H9 (cell line): ENCODE results near the gene ZMYND8. TPM values are rescaled to one million over a fixed set of nuclear protein-coding genes. Genes with fewer than 3 reads are reported as not detected.

Experiments
- DNase-seq: peaks from one replicate; pipeline ENCODE4 v3.0.0-alpha.2; 2017
- H2AFZ ChIP-seq: one replicate; pipeline ENCODE4 v1.6.1; 2013; ENCODE audit warnings: mild to moderate bottlenecking, low read length, control low read depth, moderate library complexity
- H2AK5ac ChIP-seq: 2 replicates; pipeline ENCODE4 v1.6.1; 2013; ENCODE audit warnings: low read length, control low read depth, mixed read lengths; ENCODE audit not compliant: insufficient read length
- H2BK120ac ChIP-seq: one replicate; pipeline ENCODE4 v1.6.1; 2013; ENCODE audit warnings: low read depth, mild to moderate bottlenecking, low read length, control low read depth, inconsistent platforms; ENCODE audit not compliant: poor library complexity, severe bottlenecking
- H2BK12ac ChIP-seq: 2 replicates; pipeline ENCODE4 v1.6.1; 2013; ENCODE audit warnings: low read length, control low read depth, mixed read lengths, low read depth; ENCODE audit not compliant: insufficient read length
- H2BK15ac ChIP-seq: 2 replicates; pipeline ENCODE4 v1.6.1; 2013; ENCODE audit warnings: low read depth, low read length, control low read depth
- H2BK20ac ChIP-seq: one replicate; pipeline ENCODE4 v1.6.1; 2013; ENCODE audit warnings: low read depth, mild to moderate bottlenecking, low read length, control low read depth, inconsistent platforms; ENCODE audit not compliant: poor library complexity, severe bottlenecking
- H2BK5ac ChIP-seq: 2 replicates; pipeline ENCODE4 v1.6.1; 2013; ENCODE audit warnings: low read length, control low read depth, mixed read lengths; ENCODE audit not compliant: insufficient read length
- H3K14ac ChIP-seq: 2 replicates; pipeline ENCODE4 v1.6.1; 2013; ENCODE audit warnings: low read length, control low read depth; ENCODE audit not compliant: insufficient read depth
- H3K18ac ChIP-seq: 2 replicates; pipeline ENCODE4 v1.6.1; 2013; ENCODE audit warnings: low read depth, mild to moderate bottlenecking, mixed read lengths, low read length, control low read depth; ENCODE audit not compliant: insufficient read length
- H3K23ac ChIP-seq: 2 replicates; pipeline ENCODE4 v1.6.1; 2013; ENCODE audit warnings: low read length, control low read depth, mixed read lengths, low read depth; ENCODE audit not compliant: insufficient read length
- H3K23me2 ChIP-seq: 2 replicates; pipeline ENCODE4 v1.6.1; 2013; ENCODE audit warnings: low read depth, mild to moderate bottlenecking, mixed read lengths, low read length, control low read depth; ENCODE audit not compliant: insufficient read length, poor library complexity, severe bottlenecking
- H3K27ac ChIP-seq: 2 replicates; pipeline ENCODE4 v1.5.1; 2013; ENCODE audit warnings: low read length, control low read depth, mixed read lengths, low read depth; ENCODE audit not compliant: insufficient read length
- H3K27me3 ChIP-seq: 2 replicates; pipeline ENCODE4 v1.6.1; 2013; ENCODE audit warnings: low read length, control low read depth, inconsistent platforms; ENCODE audit not compliant: insufficient read depth
- H3K4ac ChIP-seq: 2 replicates; pipeline ENCODE4 v1.6.1; 2013; ENCODE audit warnings: low read depth, mild to moderate bottlenecking, control low read depth, inconsistent platforms, low read length, moderate library complexity
- H3K4me1 ChIP-seq: 2 replicates; pipeline ENCODE4 v1.6.1; 2013; ENCODE audit warnings: low read length, control low read depth, inconsistent platforms; ENCODE audit not compliant: insufficient read depth
- H3K4me2 ChIP-seq: 2 replicates; pipeline ENCODE4 v1.6.1; 2013; ENCODE audit warnings: low read length, control low read depth, mixed read lengths; ENCODE audit not compliant: insufficient read length, insufficient read depth
- H3K56ac ChIP-seq: 2 replicates; pipeline ENCODE4 v1.6.1; 2013; ENCODE audit warnings: low read depth, mild to moderate bottlenecking, mixed read lengths, low read length, control low read depth; ENCODE audit not compliant: insufficient read length
- H3K79me1 ChIP-seq: 2 replicates; pipeline ENCODE4 v1.6.1; 2013; ENCODE audit warnings: low read depth, mild to moderate bottlenecking, moderate library complexity, low read length, control low read depth, inconsistent platforms; ENCODE audit not compliant: insufficient read depth, poor library complexity, severe bottlenecking
- H3K79me2 ChIP-seq: 2 replicates; pipeline ENCODE4 v1.6.1; 2013; ENCODE audit warnings: low read length, control low read depth, inconsistent platforms; ENCODE audit not compliant: insufficient read depth
- H3K9ac ChIP-seq: 2 replicates; pipeline ENCODE4 v1.6.1; 2013; ENCODE audit warnings: low read length, control low read depth, mixed read lengths; ENCODE audit not compliant: insufficient read length; ENCODE audit errors: extremely low read depth
- H3K9me3 ChIP-seq: one replicate; pipeline ENCODE4 v1.6.1; 2013; ENCODE audit warnings: low read depth, low read length, inconsistent platforms; ENCODE audit not compliant: control insufficient read depth
- H3T11ph ChIP-seq: one replicate; pipeline ENCODE4 v1.6.1; 2013; ENCODE audit warnings: mild to moderate bottlenecking, low read length, control low read depth, inconsistent platforms
- H4K20me1 ChIP-seq: one replicate; pipeline ENCODE4 v1.6.1; 2013; ENCODE audit not compliant: control insufficient read depth, insufficient read length, insufficient read depth
- H4K5ac ChIP-seq: 2 replicates; pipeline ENCODE4 v1.6.1; 2013; ENCODE audit warnings: low read depth, mild to moderate bottlenecking, mixed read lengths, low read length, control low read depth; ENCODE audit not compliant: insufficient read length
- H4K8ac ChIP-seq: replicated peaks from 2 replicates; pipeline ENCODE4 v1.6.1; 2013; ENCODE audit warnings: low read length, control low read depth, mixed read lengths, low read depth; ENCODE audit not compliant: insufficient read length
- H4K91ac ChIP-seq: 2 replicates; pipeline ENCODE4 v1.6.1; 2013; ENCODE audit warnings: low read depth, mild to moderate bottlenecking, moderate library complexity, mixed read lengths, low read length, control low read depth; ENCODE audit not compliant: insufficient read length
- H3K27ac Mint-ChIP-seq, 3 experiments: 2 replicates in 2 of 3; 3 replicates in 1 of 3; pipeline ENCODE4 v1.8.0; 2020 to 2021; ENCODE audit warnings: mixed read lengths in 3 of 3, mild to moderate bottlenecking in 1 of 3, moderate library complexity in 1 of 3
- H3K27me3 Mint-ChIP-seq: 2 replicates; pipeline ENCODE4 v1.8.0; 2021; ENCODE audit warnings: low read depth, mild to moderate bottlenecking, moderate library complexity, mixed read lengths
- H3K36me3 Mint-ChIP-seq, 3 experiments: 2 replicates in 2 of 3; 3 replicates in 1 of 3; pipeline ENCODE4 v1.8.0; 2020 to 2021; ENCODE audit warnings: low read depth in 3 of 3, mixed read lengths in 3 of 3; ENCODE audit not compliant: insufficient read depth in 1 of 3
- H3K4me1 Mint-ChIP-seq, 2 experiments: 2 replicates each; pipeline ENCODE4 v1.8.0; 2020; ENCODE audit warnings: mixed read lengths in 2 of 2
- H3K4me3 Mint-ChIP-seq, 2 experiments: 2 replicates in 1 of 2; 3 replicates in 1 of 2; pipeline ENCODE4 v1.8.0; 2020 to 2021; ENCODE audit warnings: mild to moderate bottlenecking in 2 of 2, mixed read lengths in 2 of 2, moderate library complexity in 1 of 2
- H3K9me3 Mint-ChIP-seq, 2 experiments: 2 replicates in 1 of 2; 3 replicates in 1 of 2; pipeline ENCODE4 v1.8.0; 2020; ENCODE audit warnings: mild to moderate bottlenecking in 2 of 2, mixed read lengths in 2 of 2, moderate library complexity in 1 of 2
- WGBS: extraction: QIAGEN DNeasy Blood & Tissue Kit; methylation state at CpG from one replicate; pipeline ENCODE4 v1.1.7; 2013; ENCODE audit warnings: missing lambda C conversion rate, low lambda C conversion rate, mixed read lengths; ENCODE audit not compliant: insufficient read length; ENCODE audit errors: extremely low coverage; 5-methylcytosine and 5-hydroxymethylcytosine counted together
- total RNA-seq: library from RNA; stranded (reverse); gene quantifications from 2 replicates; pipeline ENCODE4 v1.2.1, GENCODE V29; 2021
- TF ChIP-seq, protein P1 (sequence below): fragments of 200-600 bp; sonication (generic); conservative IDR thresholded peaks from 3 replicates; pipeline ENCODE4 v1.8.0; 2021; ENCODE audit warnings: antibody characterized with exemption, mild to moderate bottlenecking

The ZMYND8 gene
- total RNA-seq, 1 experiment from 2014 or later = 158 TPM

DNA sequence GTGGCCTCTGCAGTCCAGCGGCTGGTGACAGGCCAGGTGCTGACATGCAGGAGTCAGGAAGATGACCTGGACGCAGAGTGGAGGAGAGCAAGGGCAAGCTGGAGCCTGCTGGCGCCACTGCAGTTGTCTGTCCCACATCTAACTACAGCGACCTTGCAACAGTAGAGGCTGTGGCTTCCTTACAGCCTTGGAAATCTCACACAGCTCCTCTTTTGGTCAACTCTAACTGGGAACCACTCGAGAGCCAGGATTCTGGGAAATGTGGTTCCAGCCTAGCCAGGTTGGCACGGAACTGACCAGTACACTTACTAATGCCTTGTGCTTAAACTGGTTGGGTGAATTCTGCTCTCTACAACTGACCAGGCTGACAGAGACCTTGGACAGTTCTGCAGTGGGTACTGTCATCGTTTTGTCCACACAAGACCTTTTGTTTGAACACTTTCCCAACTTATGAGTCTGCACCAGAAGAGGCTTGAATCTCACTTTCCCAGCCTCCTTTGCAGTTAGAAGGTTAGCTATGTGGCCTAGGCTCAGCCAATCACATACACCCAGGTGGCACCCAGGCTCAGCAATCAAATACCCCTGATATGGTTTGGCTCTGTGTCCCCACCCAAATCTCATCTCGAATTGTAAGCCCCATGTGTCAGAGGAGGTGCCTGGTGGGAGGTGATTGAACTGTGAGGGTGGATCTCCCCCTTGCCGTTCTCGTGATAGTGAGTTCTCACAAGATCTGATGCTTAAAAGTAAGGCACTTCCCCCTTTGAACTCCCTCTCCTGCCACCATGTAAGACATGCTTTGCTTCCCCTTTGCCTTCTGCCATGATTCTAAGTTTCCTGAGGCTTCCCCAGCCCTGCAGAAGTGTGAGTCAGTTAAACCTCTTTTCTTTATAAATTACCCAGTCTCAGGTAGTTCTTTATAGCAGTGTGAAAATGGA is 153.5 kb downstream of the ZMYND8 start:
- H2BK5ac ChIP-seq = no peak overlapping the region
- H3K9me3 ChIP-seq = no peaks in the 10 kb centered on the region
- H2BK20ac ChIP-seq = no peak overlapping the region
- no peak overlapping the region for H2BK120ac ChIP-seq
- H3K9ac ChIP-seq = no peak overlapping the region
- no peak overlapping the region for H2BK12ac ChIP-seq
- Mint-ChIP-seq H3K4me1 (peaks cover 25 to 27% of the 10 kb centered on the region in 2 experiments), H3K36me3 (peaks cover 0 to 7% (median 0%) of the 10 kb centered on the region in 3 experiments; a peak in 3 of 7 replicates), H3K9me3 (no peaks in the 10 kb centered on the region), H3K27ac (peak overlapping the region in 1 of 3 experiments; percentile 61; a peak in 3 of 7 replicates), H3K4me3 (no peak overlapping the region), H3K27me3 (peaks cover 1% of the 10 kb centered on the region; the same call in 1 of the 2 replicates)
- H3K23ac ChIP-seq = no peak overlapping the region
- H3K14ac ChIP-seq = no peak overlapping the region
- TF ChIP-seq, protein P1, sequence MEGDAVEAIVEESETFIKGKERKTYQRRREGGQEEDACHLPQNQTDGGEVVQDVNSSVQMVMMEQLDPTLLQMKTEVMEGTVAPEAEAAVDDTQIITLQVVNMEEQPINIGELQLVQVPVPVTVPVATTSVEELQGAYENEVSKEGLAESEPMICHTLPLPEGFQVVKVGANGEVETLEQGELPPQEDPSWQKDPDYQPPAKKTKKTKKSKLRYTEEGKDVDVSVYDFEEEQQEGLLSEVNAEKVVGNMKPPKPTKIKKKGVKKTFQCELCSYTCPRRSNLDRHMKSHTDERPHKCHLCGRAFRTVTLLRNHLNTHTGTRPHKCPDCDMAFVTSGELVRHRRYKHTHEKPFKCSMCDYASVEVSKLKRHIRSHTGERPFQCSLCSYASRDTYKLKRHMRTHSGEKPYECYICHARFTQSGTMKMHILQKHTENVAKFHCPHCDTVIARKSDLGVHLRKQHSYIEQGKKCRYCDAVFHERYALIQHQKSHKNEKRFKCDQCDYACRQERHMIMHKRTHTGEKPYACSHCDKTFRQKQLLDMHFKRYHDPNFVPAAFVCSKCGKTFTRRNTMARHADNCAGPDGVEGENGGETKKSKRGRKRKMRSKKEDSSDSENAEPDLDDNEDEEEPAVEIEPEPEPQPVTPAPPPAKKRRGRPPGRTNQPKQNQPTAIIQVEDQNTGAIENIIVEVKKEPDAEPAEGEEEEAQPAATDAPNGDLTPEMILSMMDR = no peak
- no peak overlapping the region for H3T11ph ChIP-seq
- no peak overlapping the region for H3K4me2 ChIP-seq
- no peaks in the 10 kb centered on the region for H3K79me1 ChIP-seq
- H3K27me3 ChIP-seq = no peaks in the 10 kb centered on the region
- no peak overlapping the region for H4K5ac ChIP-seq
- H3K18ac ChIP-seq = no peak overlapping the region
- no peaks in the 10 kb centered on the region for H3K4me1 ChIP-seq
- H2AK5ac ChIP-seq = no peak overlapping the region
- H3K4ac ChIP-seq = no peak overlapping the region
- H3K23me2 ChIP-seq = no peaks in the 10 kb centered on the region
- DNase-seq = no peak
- no peaks in the 10 kb centered on the region for H4K20me1 ChIP-seq
- no peak overlapping the region for H4K91ac ChIP-seq
- H2BK15ac ChIP-seq = no peak overlapping the region
- no peak overlapping the region for H3K56ac ChIP-seq
- no peaks in the 10 kb centered on the region for H3K79me2 ChIP-seq
- no peak overlapping the region for H2AFZ ChIP-seq
- no CpG with 5 or more reads among the region's 10 CpGs for WGBS
- H3K27ac ChIP-seq = no peak overlapping the region
- no peak overlapping the region for H4K8ac ChIP-seq
